MCF 10A (cell line): ENCODE results near the gene CHGA. TPM values are rescaled to one million over a fixed set of nuclear protein-coding genes. Genes with fewer than 3 reads are reported as not detected.

Experiments used
- BruUV-seq: library from RNA; stranded (reverse); fragments of 400-500 nt; replicated peaks from 2 replicates; lab custom pipeline; 2021; lab: Mats Ljungman, UMichigan
- CTCF ChIA-PET: fragments of 300-600 bp; sonication (Branson Sonifier 250); formaldehyde crosslinking; extraction: SDS; loops from one replicate; lab custom pipeline; 2021; ENCODE audit warnings: antibody characterized with exemption, inconsistent platforms; lab: Yijun Ruan, JAX
- POLR2A ChIA-PET: fragments of 300-600, 350-650 bp; sonication (Branson Sonifier 250); formaldehyde crosslinking; extraction: SDS; loops from one replicate; lab custom pipeline; 2020; ENCODE audit warnings: antibody characterized with exemption, inconsistent platforms; lab: Yijun Ruan, JAX
- DNase-seq: peaks from one replicate; pipeline ENCODE4 v3.0.0-alpha.2; 2018; ENCODE audit not compliant: unreplicated experiment
- H3K27ac Mint-ChIP-seq: one replicate; pipeline ENCODE4 v1.8.0; 2022; ENCODE audit warnings: mild to moderate bottlenecking, low read depth, mixed read lengths; ENCODE audit not compliant: unreplicated experiment
- H3K27me3 Mint-ChIP-seq: one replicate; pipeline ENCODE4 v1.8.0; 2022; ENCODE audit warnings: mixed read lengths; ENCODE audit not compliant: insufficient read depth, unreplicated experiment
- H3K36me3 Mint-ChIP-seq: one replicate; pipeline ENCODE4 v1.8.0; 2022; ENCODE audit warnings: mild to moderate bottlenecking, moderate library complexity, mixed read lengths; ENCODE audit not compliant: insufficient read depth, unreplicated experiment
- H3K4me1 Mint-ChIP-seq: one replicate; pipeline ENCODE4 v1.8.0; 2022; ENCODE audit warnings: mixed read lengths; ENCODE audit not compliant: insufficient read depth, unreplicated experiment
- H3K4me3 Mint-ChIP-seq: one replicate; pipeline ENCODE4 v1.8.0; 2022; ENCODE audit warnings: mild to moderate bottlenecking, moderate library complexity, mixed read lengths; ENCODE audit not compliant: unreplicated experiment
- H3K9me3 Mint-ChIP-seq: one replicate; pipeline ENCODE4 v1.8.0; 2022; ENCODE audit warnings: mixed read lengths; ENCODE audit not compliant: unreplicated experiment
- CTCF ChIP-seq: fragments of 200-600 bp; IDR thresholded peaks from one replicate; pipeline ENCODE4 v1.8.0; 2022; ENCODE audit warnings: antibody characterized with exemption, mild to moderate bottlenecking; ENCODE audit not compliant: unreplicated experiment
- intact Hi-C: fragments of 100-400 bp; cut with micrococcal nuclease; formaldehyde crosslinking; loops from 2 replicates; pipeline ENCODE4 v1.14.1; 2022
- total RNA-seq: library from RNA; stranded (reverse); gene quantifications from 2 replicates; pipeline ENCODE4 v1.2.3, GENCODE V29; 2022

Gene CHGA
- total RNA-seq, 1 experiment from 2014 or later: 0.35 TPM

DNA sequence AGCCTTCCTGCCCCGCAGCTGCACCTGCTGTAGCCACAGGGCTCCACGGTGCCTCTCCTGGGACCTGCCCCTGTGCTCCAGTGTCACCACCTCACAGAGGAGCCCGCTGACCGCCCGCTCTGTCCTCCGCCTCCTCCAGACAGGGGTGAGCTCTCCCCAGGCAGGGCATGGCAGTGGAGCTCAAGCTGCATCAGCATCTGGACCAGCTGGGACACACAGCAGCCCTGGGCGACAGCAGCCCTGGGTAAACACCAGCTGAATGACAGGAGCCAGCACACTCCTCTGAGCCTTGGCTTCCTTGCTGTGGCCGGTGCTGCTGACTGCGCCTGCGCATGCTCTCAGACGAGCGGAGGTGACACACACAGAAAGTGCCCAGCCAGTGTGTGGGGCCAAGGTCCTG lies 22.0 kb downstream of the CHGA start:
- H3K36me3 Mint-ChIP-seq: peaks cover 66% of the 10 kb centered on the region
- H3K27ac Mint-ChIP-seq: no peak overlapping the region
- BruUV-seq: no TSS peak
- DNase-seq: no peak
- CTCF ChIA-PET: interaction anchor here (0.6 to 1.3 kb wide), 5 partner anchors 65 to 693 kb away, joined by 3 to 7 read pairs (median 4); no protein-coding TSS in a partner anchor
- TF ChIP-seq CTCF: no peak
- H3K27me3 Mint-ChIP-seq: no peaks in the 10 kb centered on the region
- POLR2A ChIA-PET: interaction anchor here (1.6 kb wide), 1 partner anchor 168 kb away, joined by 3 read pairs; no protein-coding TSS in a partner anchor
- no peak overlapping the region for H3K4me3 Mint-ChIP-seq
- H3K9me3 Mint-ChIP-seq: no peaks in the 10 kb centered on the region
- intact Hi-C loops: no loop called here
- H3K4me1 Mint-ChIP-seq: peaks cover 17% of the 10 kb centered on the region

DNA sequence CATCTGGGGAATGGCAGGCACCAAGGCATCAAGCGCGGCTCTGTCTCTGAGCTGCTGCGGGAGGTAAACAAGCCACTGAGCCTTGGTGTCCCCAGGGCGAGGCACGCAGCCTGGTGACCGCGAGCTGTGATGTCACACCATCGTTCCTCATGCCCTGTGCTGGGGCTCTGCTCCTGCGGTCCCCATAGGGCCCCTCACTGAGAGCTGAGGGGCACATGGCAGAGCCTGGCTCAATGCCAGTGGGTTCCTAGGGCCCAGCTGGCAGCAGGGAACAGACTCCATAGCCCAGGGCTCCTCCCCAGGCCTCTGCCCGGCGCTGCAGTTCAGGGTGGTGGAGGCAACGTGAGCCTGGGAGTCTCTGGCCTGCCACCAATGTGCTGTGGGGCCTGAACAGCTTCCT lies 22.6 kb downstream of the CHGA start:
- Mint-ChIP-seq H3K36me3 (peaks cover 66% of the 10 kb centered on the region), H3K4me1 (peaks cover 17% of the 10 kb centered on the region), H3K27ac (no peak overlapping the region), H3K27me3 (no peaks in the 10 kb centered on the region), H3K4me3 (no peak overlapping the region), H3K9me3 (no peaks in the 10 kb centered on the region)
- POLR2A ChIA-PET: interaction anchor here (1.2 to 1.6 kb wide), 6 partner anchors 18 to 239 kb away, joined by 3 to 8 read pairs (median 5); partner anchors contain the start of genes LYSET and MOAP1
- no peak for TF ChIP-seq CTCF
- CTCF ChIA-PET: interaction anchor here (0.6 to 3.1 kb wide), 8 partner anchors 8 to 267 kb away, joined by 3 to 23 read pairs (median 4); partner anchors contain the start of gene ITPK1
- intact Hi-C loops: no loop called here
- DNase-seq: no peak
- BruUV-seq: no TSS peak

GRCh38 chr14:92945959-92946846 lies 23.3 kb downstream of the CHGA start:
- no TSS peak for BruUV-seq

More at GRCh38 chr14:92945959-92946846, 23.3 kb downstream of the CHGA start:
- peak overlapping the region; percentile 70 for H3K27ac Mint-ChIP-seq
- H3K36me3 Mint-ChIP-seq: peaks cover 69% of the 10 kb centered on the region
- ChIA-PET POLR2A (interaction anchor here (1.2 to 1.5 kb wide), 5 partner anchors 19 to 239 kb away, joined by 3 to 8 read pairs (median 7); partner anchors contain the start of genes LYSET and MOAP1), CTCF (interaction anchor here (0.6 to 3.1 kb wide), 9 partner anchors 9 to 266 kb away, joined by 3 to 23 read pairs (median 4); partner anchors contain the start of gene ITPK1)
- peaks cover 17% of the 10 kb centered on the region for H3K4me1 Mint-ChIP-seq
- H3K4me3 Mint-ChIP-seq: no peak overlapping the region
- peak; percentile 91 for DNase-seq
- TF ChIP-seq CTCF: no peak
- H3K9me3 Mint-ChIP-seq: no peaks in the 10 kb centered on the region
- intact Hi-C loops: loop anchor here (2.0 kb wide), 1 partner anchor 65 kb away; no protein-coding TSS in a partner anchor
- H3K27me3 Mint-ChIP-seq: no peaks in the 10 kb centered on the region
